Fibroblast of skin of right biceps (primary cell): ENCODE data around the gene DIS3L2.
A peak's percentile ranks its signal among the peaks of the same experiment; 100 is the strongest.
"Not testable (repeated sequence)": the region's sequence is repeated elsewhere in the genome, so short reads cannot be mapped to it uniquely, and the experiment has no call there.

ENCODE experiments used
- DNase-seq: peaks from one replicate; pipeline ENCODE4 v3.0.0-alpha.2; 2013

DIS3L2 gene

DNA sequence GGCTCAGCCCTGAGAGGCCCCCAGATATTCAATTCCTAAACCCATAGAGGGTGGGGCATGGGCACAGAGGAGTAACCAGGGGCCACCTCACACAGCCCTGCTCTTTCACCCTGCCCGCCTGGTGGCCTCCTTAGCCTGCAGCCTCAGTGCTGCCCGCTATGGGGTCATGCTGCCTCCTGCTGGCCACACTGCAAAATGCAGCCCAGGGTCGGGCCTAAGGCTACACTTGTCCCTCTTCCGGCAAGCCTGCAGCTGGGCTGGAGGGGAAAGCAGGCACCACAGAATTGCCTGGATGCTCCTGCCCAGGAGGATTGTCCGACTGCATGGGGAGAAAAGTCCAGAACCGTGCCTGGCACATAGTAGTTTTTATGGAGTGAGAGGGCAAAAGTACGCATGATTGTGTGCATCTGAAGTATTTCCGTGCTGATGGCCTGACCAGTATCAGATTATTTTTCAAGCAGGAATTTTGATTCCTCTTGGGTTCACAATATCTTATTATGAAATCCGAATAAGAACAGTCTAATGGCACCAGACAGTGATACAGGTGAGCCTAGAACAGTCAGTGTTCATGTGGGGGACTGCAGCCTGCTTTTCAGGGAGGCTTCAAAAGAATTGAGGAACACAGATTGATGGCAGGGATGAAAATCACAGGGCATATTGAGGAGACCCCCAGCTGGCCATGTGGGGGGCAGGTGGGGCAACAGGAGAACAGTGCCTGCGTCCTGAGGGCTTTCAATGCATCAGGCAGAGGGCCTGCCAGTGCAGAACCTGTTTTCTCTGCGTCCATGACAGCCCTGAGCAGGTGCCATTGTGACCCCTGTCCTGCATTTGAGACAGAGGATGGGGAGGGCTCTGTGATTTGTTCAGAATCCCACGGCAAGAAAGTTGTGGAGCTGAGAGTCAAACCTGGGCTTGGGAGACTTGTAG lies 365.9 kb downstream of the DIS3L2 start:
- DNase-seq: peak; percentile 37

DNA sequence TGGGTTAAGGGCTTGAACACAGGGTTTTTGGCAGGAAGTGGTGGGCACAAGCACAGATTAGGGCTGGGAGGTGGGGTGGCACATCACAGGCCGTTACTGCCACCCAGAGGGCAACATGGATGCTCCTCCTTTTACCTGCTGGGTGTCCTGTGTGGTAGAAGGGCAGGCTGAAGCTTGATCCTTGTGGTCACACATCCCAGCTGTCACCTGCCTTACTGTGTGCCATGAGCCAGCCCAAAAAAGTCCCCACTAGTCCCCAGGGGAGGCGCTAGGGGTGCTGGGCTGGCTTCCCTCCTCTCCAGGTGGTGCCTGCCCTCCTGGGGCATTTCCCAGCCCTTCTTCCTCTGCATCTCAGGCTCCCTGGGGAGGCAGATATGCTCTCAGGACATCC lies 366.5 kb downstream of the DIS3L2 start:
- no peak for DNase-seq

DNA sequence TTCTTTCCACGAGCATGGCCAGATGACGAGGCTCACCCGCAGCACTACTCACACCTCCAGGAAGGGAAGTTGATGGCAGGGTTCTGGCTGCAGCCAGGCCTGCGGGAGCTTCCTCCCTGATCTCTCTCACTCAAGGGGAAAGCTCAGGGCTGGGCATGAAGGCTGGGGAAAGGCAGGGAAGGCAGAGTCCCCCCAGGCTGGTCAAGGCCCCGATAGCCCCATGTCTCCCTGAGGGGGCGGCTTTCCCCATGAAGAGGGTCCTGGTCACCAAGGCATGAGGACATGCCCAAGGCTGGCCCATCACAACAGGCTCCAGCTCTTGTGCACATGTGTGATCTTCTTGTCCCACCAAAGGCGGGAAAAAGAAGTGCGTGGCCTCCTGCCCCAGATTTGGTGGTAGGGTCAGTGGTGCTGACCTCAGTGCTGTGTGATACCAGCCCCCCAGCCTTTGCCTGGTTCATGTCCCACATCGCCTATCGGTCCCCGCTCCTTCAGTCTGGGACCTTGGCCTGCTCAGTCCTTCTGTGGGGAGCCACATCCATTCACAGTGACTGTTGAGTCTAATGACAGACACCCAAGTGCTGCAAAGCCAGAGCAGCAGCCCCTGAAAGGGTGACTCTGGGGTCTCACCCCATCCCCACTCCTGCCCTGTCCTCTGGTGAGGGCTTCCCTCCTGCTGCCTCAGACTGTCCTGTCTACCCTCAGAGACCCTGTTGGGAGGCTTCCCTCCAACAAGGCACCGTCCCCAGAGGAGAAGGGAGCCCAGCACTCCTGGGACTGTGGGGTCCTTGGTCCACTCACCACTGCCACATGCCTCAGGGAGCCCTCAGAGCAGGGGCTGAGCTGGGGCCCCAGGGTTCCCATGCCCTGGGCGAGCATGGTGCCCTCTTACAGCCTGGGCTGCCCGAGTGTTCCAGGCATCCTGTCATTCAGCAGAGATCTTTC lies 367.3 kb downstream of the DIS3L2 start:
- DNase-seq: no peak

DNA sequence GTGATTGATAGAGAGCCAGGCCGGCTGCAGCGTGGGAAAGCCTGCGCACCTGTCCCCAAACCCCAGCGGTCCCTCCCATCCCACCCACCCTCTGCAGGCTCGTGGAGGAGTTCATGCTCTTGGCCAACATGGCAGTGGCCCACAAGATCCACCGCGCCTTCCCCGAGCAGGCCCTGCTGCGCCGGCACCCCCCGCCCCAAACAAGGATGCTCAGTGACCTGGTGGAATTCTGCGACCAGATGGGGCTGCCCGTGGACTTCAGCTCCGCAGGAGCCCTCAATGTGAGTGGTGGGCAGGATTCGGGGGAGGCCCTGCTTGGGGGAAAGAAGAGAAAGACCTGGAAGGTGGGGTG lies 368.2 kb downstream of the DIS3L2 start:
- no peak for DNase-seq

DNA sequence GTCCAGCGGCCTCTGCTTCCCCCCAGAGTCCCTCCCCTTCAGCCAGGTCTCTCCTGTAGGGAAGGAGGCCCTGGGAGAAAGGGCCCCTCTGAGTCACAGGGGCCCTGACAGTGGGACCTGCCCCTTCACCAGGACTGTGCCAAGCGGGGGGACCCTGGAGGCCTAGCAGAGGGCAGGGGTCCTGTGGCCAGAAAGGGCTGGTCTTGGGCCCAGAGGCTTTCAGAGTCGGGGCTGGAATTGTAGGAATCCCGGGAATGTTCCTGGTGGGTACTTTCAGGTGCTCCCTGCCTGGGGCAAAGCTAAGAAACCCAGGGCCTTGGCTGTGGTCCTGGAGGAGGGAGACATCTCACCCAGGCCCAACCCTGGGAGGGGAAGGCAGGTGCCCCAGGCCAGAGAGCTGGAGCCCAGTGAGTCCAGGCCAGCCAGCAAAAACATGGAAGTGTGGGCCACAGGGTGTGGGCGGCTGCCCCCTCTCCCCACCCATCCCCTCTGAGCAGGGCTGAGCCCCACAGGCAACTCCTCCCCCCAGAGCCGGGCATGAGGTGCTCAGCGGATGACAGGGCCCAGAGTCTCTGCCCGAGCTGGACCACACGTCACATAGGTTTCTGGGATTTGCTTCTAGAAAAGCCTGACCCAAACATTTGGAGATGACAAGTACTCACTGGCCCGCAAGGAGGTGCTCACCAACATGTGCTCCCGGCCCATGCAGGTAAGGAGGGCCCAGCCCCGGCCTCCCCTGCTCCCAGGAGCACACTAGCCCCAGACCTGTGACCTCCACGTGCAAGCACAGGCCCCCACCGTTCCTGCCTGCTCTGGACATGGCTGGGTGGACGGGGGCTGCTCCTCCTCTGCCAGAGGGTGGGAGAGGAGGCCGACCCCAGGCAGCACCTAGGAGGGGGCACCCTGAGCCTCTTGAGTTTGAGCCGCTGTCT lies 368.8 kb downstream of the DIS3L2 start:
- DNase-seq: no peak

DNA sequence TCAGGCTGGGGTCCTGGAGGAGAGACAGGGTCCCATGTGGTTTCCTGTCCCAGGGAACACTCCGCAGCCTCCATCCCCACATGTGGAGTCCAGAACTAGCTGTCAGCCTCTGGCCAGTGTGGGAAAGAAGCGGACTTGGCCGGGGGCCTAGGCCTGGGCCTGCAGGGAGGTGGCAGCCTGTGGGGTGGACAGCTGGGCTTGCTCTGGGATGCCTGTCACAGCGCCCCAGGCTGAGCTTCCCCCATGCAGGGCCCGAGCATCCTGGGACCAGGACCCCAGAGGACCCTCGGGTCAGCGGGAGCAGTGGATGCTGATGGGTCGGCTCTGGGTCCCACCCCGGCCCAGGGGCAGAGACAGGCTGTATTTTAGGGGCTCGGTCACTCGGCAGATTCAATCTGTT lies 369.5 kb downstream of the DIS3L2 start:
- DNase-seq: not testable (repeated sequence)

DNA sequence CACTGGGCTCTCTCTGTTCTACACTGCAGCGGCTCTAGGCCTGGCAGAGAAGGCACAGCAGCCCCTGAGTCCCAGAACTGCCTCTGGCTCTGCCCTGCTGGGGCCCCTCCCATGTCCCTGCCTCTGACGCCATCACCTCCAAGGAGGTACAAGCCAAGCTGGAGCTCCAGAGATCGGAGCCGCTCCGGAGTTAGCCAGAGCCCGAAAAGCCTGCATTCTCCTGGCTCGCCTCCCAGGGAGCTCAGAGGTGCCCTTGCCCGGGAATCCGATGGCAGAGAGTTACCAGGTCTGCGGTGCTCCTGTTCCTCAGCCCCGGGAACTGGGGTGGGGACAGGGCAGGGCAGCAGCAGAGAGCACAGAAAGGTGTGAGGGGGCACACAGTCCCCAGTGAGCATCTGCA lies 370.1 kb downstream of the DIS3L2 start:
- not testable (repeated sequence) for DNase-seq

GRCh38 chr2:232332244-232332939 lies 370.9 kb downstream of the DIS3L2 start:
- DNase-seq: not testable (repeated sequence)

GRCh38 chr2:232332940-232333259 lies 371.4 kb downstream of the DIS3L2 start:
- no peak for DNase-seq

- DNase-seq: no peak
Observed at GRCh38 chr2:232333361-232334135, 372.0 kb downstream of the DIS3L2 start.

GRCh38 chr2:232334136-232334884 lies 372.8 kb downstream of the DIS3L2 start:
- DNase-seq: not testable (repeated sequence)

DNA sequence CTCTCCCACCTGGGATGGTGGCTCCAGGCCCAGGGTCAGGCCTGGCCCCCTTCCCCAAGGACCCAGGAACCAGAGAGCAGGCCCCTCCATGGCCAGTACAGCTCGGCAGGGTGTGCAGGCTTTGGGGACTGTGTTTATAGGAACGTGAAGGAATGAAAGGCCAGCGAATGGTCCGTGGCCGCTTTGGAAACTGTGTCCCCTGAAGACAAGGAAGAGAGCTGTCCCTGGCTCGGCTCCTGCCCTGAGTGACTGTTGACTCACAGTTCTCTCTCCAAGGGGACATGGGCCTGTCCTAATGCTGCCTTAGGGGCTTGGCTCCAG lies 373.3 kb downstream of the DIS3L2 start:
- not testable (repeated sequence) for DNase-seq

DNA sequence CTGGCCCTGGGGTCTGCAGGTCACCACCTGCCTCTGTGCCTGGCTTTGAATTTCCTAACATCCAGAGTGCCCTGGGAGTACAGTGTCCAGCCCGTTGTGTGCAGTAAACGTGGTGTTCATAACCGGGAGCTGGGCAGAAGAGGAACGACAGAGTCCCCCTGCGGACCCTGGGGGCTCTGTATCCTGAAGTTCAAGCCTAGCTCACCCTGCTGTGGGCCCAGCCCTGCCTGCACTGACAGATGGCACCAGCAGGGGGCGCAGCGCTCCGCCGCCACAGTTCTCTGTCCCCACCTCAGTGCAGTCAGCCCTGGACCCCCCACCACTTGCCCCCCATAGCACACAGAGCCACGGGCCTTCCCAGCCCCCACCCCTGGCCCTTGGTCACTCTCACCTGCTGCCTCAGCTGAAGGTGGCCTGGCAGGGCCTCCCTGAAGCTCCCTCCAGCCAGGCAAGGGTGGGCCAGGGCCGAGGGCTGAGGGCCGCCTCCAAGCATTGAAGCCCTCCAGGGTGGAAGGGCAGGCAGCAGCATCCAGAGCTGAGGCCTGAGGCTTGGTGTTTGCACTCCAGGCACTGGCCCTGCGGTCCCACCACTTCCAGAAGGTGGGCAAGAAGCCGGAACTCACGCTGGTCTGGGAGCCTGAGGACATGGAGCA lies 373.8 kb downstream of the DIS3L2 start:
- not testable (repeated sequence) for DNase-seq

- no peak for DNase-seq
Observed at GRCh38 chr2:232335859-232336215, 374.3 kb downstream of the DIS3L2 start.

DNA sequence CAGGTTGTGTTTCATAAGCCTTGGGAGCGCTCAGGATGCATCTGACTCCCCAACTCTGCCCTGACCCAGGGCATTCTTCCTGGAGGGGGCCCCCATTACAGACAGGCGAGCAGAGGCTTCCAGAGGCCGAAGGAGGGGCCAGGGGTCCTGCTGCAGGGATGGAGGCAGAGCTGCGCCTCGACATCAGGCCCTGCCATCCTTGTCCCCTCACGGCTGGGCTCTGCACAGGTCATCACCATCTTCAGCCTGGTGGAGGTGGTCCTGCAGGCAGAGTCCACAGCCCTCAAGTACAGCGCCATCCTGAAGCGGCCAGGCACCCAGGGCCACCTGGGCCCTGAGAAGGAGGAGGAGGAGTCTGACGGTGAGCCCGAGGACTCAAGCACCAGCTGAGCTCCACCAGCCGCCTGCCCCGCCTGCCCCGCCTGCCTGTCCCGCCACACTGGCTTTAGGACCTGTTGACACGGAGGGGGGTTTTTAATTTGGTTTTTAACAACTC lies 374.8 kb downstream of the DIS3L2 start:
- DNase-seq: no peak

DNA sequence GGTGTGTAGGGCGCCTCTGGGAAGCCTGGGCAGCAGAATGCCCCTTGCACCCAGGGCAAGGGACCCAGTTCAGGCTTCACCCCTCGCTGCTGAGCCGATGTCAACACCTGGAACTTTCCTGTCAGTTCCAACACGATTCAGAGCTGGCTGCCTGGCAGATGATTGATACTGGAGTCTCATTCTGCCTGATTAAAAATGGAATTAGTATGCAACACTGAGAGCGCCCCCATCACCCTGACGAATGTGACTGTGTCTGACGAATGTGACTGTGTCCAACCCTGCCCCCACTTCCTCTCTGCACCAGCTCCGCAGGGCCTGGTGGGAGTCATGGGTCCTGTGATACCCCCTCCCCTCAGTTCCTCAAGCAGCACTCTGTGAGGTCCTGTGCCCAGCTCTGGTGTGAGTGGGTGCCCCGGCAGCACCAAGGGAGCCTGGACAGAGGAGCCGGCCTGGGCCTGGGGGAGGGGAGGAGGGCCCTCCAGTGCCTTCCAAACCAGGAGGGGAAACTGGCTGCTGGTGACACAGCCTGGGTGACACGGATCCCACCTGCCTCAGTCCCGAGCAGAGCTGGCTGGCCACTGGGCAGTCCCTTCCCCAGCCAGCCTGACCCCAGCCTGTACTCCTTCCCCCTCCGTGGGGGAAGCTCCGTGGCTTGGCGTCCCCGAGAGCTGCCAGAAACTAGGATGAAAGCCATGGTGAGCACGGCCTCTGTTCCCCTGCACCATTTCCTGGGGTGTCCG lies 375.6 kb downstream of the DIS3L2 start:
- no peak for DNase-seq

GRCh38 chr2:232338094-232338758 lies 376.7 kb downstream of the DIS3L2 start:
- not testable (repeated sequence) for DNase-seq

GRCh38 chr2:232338759-232339106 lies 377.2 kb downstream of the DIS3L2 start:
- no peak for DNase-seq
